GM18951 (cell line): ENCODE measurements around the gene MRPL51.
"Not testable (repeated sequence)": the region's sequence is repeated elsewhere in the genome, so short reads cannot be mapped to it uniquely, and the experiment has no call there.

Source experiments
- POLR2A ChIP-seq: IDR thresholded peaks from 4 replicates; pipeline ENCODE4 v1.6.1; 2011; ENCODE audit warnings: mild to moderate bottlenecking; ENCODE audit not compliant: insufficient read length, insufficient read depth; ENCODE audit errors: extremely low read depth
- in situ Hi-C: fragments of 300-500 bp; cut with MboI; formaldehyde crosslinking; loops from one replicate; pipeline ENCODE4 v1.12.0; 2022; ENCODE audit warnings: low sequenced_read_pairs, mixed read lengths, inconsistent platforms; ENCODE audit not compliant: unreplicated experiment

MRPL51 gene

DNA sequence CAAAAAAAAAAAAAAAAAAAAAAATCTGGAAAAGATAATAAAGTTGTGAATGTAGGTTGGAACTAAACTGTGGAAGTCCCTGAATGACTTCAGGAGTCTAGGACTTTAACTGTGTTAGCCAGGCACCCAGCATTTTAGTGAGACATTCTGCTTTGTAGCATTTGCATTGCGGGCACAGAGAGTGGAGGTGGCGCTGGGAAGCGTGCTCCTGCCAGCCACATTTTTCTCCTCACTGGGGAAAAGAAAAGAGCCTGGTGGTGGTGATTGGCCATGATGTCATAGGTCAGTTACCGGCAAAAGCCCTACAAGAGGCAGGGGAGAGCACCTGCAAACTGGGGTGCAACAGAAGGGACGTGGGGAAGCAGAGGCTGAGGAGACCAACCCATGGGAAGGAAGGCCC, 31.6 kb upstream of the MRPL51 start:
- in situ Hi-C loops = no loop called here
- TF ChIP-seq POLR2A = no peak

DNA sequence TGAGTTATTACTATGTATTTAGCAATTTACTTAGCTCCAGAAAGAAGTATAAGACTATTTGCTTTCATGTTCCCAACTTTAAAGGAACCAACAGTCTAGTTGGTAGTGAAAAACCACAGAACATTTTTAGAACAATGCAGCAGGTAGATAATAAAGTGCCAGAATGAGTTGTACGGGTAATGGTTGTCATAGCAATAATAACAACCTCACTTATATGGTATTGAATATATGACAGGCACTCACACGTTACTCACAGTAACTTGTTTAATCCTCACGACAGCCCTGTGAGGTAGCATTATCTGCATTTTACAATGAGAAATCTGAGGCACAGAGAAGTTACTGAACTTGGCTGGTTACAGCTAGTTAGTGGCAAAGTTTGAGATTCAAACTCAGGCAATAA, 30.6 kb upstream of the MRPL51 start:
- in situ Hi-C loops = no loop called here
- no peak for TF ChIP-seq POLR2A

DNA sequence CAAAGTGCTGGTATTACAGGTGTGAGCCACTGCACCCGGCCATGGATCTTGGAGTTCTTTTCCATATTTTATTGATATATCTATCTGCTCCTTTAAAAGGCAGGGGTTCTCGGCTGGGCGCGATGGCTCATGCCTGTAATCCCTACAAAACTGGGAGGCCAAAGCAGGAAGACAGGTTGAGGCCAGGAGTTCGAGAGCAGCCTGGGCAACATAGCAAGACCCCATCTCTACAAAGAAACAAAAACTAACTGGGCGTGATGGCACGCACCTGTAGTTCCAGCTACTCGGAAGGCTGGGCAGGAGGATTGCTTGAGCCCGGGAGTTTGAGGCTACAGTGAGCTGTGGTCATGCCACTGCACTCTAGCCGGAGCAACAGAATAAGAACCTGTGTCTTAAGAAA, 29.1 kb upstream of the MRPL51 start:
- in situ Hi-C loops = no loop called here

DNA sequence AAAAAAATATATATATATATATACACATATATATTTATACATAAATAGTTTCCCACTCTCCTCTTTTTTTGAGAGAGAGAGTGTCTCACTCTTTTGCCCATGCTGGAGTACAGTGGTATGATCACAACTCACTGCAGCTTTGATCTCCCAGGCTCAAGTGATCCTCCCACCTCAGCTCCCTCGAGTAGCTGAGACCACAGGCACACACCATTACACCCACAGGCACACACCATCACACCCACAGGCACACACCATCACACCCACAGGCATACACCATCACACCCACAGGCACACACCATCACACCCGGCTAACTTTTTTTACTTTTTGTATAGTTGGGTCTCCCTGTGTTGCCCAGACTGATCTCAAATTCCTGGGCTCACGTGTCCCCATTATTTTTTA, 27.1 kb upstream of the MRPL51 start:
- TF ChIP-seq POLR2A = no peak
- in situ Hi-C loops = no loop called here

More for the DNA sequence above, 29.1 kb upstream of the MRPL51 start:
- TF ChIP-seq POLR2A = no peak

DNA sequence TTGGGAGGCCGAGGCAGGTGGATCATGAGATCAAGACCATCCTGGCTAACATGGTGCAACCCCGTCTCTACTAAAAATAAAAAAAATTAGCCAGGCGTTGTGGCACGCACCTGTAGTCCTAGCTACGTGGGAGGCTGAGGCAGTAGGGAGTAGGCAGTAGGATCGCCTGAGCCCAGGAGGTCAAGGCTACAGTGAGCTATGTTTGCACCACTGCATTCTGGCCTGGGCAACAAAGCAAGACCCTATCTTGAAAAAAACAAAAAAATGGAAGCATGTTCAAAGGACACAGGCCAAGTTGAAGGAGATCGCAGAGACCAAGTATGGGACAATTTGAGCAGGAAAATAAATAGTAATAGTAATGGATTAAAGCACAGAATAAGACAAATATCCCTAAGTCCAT, 15.0 kb upstream of the MRPL51 start:
- in situ Hi-C loops = no loop called here

DNA sequence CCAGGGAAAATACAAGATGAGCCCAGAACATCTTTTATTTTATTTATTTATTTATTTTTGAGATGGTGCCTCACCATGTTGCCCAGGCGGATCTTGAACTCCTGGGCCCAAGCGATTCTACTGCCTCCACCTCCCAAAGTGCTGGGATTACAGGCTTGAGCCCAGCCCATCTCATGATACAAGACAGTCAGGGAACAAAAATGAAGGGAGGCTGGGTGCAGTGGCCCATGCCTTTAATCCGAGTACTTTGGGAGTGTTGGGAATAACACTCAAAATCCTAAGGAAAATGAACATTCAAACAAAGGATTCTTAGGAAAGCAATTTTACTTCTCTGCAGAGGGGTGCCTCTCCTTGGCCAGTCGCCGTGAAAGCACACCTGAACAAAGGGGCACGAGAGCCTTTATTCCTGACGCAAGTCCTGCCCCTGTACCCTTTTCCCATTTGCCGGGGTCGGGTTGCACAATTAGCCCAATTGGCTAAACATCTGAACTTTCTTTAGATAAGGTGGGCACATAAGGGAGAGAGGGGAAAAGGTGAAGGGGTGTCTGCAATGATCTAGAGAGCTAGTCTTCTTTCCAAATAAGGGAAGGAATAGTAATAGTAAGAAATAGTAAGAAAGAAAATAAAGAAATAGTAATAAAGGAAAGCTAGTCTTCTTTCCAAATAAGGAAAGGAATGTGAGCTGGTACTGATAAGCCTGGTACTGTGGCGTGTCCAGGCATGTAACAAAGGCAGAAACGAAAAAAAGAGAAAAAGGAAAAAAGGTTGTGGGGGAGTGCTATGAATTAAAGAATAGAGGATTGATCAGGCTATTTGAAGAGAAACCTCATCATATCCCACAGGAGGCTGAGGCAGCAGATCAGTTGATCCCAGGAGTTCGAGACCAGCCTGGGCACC, 14.3 kb upstream of the MRPL51 start:
- TF ChIP-seq POLR2A = no peak
- in situ Hi-C loops = no loop called here

More for the DNA sequence above, 15.0 kb upstream of the MRPL51 start:
- no peak for TF ChIP-seq POLR2A

DNA sequence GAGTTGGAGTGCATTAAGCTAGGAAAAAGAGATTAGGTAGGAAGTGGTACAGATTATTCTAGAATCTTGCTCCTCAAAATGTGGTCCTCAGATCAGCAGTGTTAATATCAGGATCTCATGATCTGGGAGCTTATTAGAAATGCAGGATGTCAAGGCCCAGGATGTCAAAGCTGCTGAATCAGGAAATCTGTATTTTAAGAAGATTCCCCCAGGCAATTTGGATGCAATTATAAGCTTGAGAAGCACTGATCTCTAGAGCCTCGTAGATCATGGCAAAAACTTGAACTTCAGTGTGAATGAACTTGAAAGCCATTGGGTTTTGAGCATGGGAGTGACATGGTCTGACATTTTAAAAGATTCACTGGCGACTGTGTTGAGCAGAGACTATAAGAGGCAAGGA, 7.4 kb upstream of the MRPL51 start:
- no peak for TF ChIP-seq POLR2A
- in situ Hi-C loops = no loop called here

DNA sequence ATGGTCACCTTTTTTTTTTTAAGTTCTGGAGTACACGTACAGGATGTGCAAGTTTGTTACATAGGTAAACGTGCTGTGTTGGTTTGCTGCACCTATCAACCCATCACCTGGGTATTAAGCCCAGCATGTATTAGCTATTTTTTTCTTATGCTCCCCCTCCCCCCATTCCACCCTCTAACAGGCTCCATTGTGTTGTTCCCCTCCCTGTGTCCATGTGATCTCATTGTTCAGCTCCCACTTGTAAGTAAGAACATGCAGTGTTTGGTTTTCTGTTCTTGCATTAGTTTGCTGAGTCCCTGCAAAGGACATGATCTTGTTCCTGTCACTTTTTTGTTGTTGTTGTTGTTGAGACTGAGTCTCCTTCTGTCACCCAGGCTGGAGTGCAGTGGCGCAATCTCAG, 4.2 kb upstream of the MRPL51 start:
- in situ Hi-C loops = not testable (repeated sequence)

DNA sequence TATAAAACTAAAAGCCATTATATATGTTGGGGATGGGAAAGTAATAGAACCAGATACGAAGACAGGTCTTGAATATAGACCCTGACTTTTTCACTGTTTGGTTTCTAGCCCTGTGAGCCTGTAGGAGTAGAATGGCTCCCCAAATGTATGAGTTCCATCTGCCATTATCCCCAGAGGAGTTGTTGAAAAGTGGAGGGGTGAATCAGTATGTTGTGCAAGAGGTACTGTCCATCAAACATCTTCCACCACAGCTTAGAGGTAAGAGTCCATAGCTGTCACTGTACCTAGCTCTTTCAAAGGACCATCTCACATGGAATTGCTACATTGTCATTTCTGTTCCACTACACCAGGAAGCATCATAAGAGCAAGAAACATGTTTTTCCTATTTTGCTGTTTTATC, 1.9 kb upstream of the MRPL51 start:
- in situ Hi-C loops = no loop called here
- TF ChIP-seq POLR2A = no peak

DNA sequence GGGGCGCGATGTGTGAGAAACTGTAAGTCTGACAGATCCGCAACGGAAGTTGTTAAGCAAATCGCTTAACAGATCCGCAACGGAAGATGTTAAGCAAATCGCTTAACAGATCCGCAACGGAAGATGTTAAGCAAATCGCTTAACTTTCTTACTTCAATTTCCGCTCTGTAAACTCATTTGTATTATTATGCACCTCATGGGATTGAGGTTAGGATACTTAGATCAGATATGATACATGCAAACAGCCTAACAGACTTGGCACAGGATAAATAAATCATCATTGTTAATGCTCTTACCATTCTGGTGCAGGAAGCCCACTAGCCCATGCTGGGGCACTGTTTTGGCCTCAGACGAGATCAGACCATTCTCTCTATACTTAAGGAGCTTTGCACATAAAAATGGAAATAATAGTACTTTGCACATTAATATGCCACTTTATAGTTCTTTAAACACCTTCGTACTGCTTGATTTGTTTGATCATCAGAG, 1.2 kb upstream of the MRPL51 start:
- no peak for TF ChIP-seq POLR2A
- in situ Hi-C loops = no loop called here

DNA sequence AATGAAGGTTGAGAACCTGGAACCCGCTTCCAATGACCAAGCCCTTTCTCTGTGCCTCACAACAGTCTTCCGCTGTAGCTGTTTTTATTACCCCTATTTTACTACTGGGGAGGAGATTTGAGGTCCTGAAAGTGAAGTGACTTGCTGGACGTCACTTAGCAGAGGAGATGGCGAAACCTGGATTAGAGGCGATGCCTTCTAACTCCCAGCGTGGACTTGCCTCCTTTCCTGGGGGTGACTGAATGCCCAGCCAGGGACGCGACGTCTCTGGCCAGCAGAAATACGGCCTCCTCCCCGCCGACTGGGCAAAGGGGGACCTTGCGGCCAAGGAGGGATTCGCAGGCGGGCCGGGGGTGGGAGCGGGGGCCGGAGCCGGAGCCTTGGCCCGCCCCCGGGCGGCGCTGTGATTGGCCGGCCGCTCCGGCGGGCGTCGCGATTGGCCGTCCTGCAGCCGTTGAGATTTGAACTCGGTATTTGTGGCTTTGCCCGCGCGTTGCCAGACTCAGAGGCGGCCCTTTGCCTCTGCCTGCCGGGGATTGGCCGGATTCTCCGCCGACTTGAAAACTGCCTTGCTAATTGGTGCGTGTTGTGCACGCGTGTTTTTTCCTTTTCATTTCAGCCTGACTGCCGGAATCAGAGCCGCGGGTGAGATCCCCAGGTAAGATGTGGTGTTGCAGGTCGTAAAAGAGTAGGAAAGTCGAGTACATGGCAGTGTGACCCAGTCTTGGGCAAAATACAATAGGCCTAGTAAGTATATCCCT, 615 bp upstream of the MRPL51 start, which contains the start of gene NCAPD2:
Gene NCAPD2, plus strand, starts transcription at position 606 of the 761 bp plus-strand sequence. CDS start 997 bp downstream, outside the sequence.
- in situ Hi-C loops = no loop called here
- TF ChIP-seq POLR2A = peak; percentile 70

DNA sequence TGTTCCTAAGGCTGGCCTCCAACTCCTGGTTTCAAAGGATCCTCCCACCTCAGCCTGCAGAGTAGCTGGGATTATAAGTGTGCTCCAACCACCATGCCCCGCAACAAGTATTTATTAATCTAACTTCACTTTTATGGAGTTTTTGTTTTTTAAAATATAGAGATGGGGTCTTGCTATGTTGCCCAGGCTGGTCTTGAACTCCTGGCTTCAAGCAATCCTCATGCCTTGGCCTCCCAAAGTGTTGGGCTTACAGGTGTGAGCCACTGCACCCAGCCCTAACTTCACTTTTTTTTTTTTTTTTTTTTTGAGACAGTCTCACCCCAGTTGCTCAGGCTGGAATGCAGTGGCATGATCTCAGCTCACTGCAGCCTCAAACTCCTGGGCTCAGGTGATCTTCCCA, 2.4 kb downstream of the MRPL51 start:
- in situ Hi-C loops = not testable (repeated sequence)

DNA sequence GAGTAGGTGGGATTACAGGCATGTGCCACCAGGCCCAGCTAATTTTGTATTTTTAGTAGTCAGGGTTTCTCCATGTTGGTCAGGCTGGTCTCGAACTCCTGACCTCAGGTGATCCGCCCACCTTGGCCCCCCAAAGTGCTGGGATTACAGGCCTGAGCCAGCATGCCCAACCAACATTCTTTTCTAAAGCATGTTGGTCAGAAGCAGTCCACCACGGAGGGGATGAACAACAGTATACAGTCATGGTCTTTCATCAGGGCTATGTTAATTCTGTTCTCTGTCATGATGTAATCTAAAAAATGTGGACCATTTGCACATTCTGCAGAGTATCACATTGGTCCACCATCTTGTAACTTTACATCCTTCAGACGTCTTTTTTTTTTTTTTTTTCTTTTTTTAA, 3.6 kb downstream of the MRPL51 start:
- in situ Hi-C loops = no loop called here
- no peak for TF ChIP-seq POLR2A

DNA sequence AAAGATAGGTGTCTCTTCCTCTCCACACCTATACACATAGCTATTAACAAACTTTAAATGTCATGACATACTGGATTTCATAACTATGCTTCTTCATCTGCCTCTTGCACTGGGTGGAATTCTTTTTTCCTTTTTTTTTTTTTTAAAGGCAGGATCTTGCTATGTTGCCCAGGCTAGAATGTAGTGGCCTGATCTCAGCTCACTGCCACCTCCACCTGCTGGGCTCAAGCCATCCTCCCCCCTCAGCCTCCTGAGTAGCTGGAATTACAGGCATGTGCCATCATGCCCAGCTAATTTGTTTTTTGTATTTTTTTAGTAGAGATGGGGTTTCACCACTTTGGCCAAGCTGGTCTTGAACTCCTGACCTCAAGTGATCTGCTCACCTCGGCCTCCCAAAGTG, 4.8 kb downstream of the MRPL51 start:
- TF ChIP-seq POLR2A = no peak
- in situ Hi-C loops = no loop called here
